ENCODE data around the gene AFAP1.

DNA sequence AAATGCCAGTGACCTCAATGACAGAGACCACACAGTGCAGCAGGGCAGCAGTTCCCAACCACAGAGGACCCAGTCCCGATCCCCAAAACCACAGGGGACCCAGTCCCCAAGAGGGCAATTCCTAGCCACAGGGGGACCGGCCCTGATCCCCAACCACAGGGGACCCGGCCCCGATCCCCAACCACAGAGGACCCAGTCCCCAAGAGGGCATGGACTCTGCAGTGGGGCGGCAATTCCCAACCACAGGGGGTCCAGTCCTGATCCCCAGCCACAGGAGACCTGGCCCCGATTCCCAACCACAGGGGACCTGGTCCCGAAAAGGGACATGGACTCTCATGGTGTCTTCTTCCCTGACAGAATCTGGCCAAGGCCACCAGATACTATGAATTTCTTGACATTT is 136.3 kb downstream of the AFAP1 start:
- TF ChIP-seq, protein P1, sequence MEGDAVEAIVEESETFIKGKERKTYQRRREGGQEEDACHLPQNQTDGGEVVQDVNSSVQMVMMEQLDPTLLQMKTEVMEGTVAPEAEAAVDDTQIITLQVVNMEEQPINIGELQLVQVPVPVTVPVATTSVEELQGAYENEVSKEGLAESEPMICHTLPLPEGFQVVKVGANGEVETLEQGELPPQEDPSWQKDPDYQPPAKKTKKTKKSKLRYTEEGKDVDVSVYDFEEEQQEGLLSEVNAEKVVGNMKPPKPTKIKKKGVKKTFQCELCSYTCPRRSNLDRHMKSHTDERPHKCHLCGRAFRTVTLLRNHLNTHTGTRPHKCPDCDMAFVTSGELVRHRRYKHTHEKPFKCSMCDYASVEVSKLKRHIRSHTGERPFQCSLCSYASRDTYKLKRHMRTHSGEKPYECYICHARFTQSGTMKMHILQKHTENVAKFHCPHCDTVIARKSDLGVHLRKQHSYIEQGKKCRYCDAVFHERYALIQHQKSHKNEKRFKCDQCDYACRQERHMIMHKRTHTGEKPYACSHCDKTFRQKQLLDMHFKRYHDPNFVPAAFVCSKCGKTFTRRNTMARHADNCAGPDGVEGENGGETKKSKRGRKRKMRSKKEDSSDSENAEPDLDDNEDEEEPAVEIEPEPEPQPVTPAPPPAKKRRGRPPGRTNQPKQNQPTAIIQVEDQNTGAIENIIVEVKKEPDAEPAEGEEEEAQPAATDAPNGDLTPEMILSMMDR (IDR thresholded peaks at IDR 0.05): no peak
- no peak for TF ChIP-seq EZH2 (IDR thresholded peaks at IDR 0.05; ENCODE audit: borderline replicate concordance, insufficient read depth, low read depth, low read length, poor library complexity, severe bottlenecking)

All from B cell (primary cell).